ENCODE measurements around the gene NEURL2.

NEURL2 gene

DNA sequence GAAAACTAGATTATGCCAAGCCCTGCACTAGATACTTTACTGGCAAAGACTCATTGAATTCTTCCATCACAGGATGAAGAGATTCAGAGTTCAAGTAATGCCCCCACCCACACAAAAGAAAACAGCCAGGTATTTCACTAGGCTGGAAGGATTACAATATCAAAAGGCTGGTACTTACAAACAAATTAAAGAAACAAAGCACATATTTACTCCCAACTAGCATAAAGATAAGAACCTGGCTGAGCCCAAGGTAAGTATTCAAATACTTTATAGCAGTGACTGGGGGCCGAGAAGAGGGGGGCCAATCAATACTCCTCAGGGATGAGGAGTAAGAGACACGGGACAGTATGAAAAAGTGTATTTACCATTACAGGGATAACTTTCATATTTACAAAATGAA lies 37.5 kb downstream of the NEURL2 start:
- no peak for DNase-seq (ENCODE audit: low read depth, low spot score)

DNA sequence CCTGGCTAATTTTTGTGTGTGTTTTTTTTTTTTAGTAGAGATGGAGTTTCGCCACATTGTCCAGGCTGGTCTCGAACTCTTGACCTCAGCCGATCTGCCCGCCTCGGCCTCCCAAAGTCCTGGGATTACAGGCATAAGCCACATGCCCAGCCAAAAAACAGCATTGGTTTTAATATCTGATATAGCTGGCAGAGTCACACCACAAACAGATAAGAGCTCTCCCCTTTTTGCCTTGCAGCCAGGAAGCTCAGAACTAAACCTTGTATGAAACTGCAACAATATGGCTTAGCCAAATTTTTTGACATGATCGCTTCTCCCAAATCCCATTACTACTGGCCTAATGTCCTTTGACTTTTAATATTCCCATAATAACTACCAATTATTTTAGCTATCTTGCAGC lies 38.7 kb downstream of the NEURL2 start:
- DNase-seq (ENCODE audit: low read depth, low spot score): no peak
- no peak overlapping the region for H3K4me3 ChIP-seq (ENCODE audit: low read depth, low read length)
- TF ChIP-seq, protein P1, sequence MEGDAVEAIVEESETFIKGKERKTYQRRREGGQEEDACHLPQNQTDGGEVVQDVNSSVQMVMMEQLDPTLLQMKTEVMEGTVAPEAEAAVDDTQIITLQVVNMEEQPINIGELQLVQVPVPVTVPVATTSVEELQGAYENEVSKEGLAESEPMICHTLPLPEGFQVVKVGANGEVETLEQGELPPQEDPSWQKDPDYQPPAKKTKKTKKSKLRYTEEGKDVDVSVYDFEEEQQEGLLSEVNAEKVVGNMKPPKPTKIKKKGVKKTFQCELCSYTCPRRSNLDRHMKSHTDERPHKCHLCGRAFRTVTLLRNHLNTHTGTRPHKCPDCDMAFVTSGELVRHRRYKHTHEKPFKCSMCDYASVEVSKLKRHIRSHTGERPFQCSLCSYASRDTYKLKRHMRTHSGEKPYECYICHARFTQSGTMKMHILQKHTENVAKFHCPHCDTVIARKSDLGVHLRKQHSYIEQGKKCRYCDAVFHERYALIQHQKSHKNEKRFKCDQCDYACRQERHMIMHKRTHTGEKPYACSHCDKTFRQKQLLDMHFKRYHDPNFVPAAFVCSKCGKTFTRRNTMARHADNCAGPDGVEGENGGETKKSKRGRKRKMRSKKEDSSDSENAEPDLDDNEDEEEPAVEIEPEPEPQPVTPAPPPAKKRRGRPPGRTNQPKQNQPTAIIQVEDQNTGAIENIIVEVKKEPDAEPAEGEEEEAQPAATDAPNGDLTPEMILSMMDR (IDR thresholded peaks at IDR 0.05; ENCODE audit: insufficient read depth, low read length, missing control alignments): no peak
- ChIA-PET POLR2A (interaction anchor here (0.7 to 1.3 kb wide), 2 partner anchors 11 to 12 kb away, joined by 3 to 4 read pairs; no protein-coding TSS in a partner anchor), CTCF (interaction anchor here (0.9 to 1.1 kb wide), 2 partner anchors 18 to 28 kb away, joined by 3 read pairs; no protein-coding TSS in a partner anchor)

More for the DNA sequence above, 37.5 kb downstream of the NEURL2 start:
- ChIA-PET POLR2A (no interaction called here), CTCF (interaction anchor here (0.9 kb wide), 1 partner anchor 19 kb away, joined by 3 read pairs; no protein-coding TSS in a partner anchor)
- H3K4me3 ChIP-seq (ENCODE audit: low read depth, low read length): no peak overlapping the region
- TF ChIP-seq, protein P1 (IDR thresholded peaks at IDR 0.05; ENCODE audit: insufficient read depth, low read length, missing control alignments): no peak

DNA sequence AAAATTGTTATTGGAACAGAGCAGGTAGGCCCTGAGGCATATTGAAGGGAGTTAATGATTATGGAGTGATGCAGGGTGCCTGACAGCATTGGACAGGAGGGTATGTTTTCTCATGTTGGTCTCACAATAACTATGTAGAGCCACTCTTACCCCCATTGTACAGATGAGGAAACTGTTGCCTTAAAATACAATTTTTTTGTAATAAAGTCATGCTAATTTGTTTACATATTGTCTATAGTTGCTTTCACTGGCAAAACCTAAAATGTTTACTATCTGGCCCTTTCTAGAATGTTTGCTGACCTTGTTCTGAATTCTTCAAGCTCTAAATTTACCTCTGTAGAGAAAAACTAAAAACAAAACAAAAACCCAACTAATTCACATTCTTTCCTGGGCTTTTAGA lies 39.5 kb downstream of the NEURL2 start:
- no peak for DNase-seq (ENCODE audit: low read depth, low spot score)
- no peak overlapping the region for H3K4me3 ChIP-seq (ENCODE audit: low read depth, low read length)
- TF ChIP-seq, protein P1 (IDR thresholded peaks at IDR 0.05; ENCODE audit: insufficient read depth, low read length, missing control alignments): no peak
- POLR2A ChIA-PET: interaction anchor here (1.3 kb wide), 1 partner anchor 10 kb away, joined by 3 read pairs; no protein-coding TSS in a partner anchor
- CTCF ChIA-PET: interaction anchor here (0.6 to 1.6 kb wide), 3 partner anchors 11 to 53 kb away, joined by 3 to 4 read pairs (median 3); no protein-coding TSS in a partner anchor

DNA sequence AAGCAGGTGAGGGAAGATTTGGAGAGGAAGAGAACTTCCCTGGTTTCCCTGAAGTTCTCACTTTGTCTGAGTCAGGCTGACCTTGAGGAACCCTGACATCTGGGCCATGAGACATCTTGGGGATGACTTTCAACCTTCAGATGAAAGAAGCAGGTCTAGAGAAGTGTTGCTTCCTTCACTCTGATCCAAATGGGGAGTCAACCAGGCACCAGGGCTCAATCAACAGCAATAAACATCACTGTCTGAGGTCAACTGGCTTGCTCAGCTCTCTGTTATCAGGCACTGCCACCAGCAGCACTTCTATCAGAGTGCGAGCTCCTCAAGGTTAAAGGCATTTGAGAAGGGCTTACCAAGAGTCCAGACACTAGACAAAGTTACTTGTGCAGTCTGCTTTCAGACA lies 40.1 kb downstream of the NEURL2 start:
- ChIA-PET CTCF (interaction anchor here (1.1 to 1.6 kb wide), 2 partner anchors 27 to 52 kb away, joined by 3 read pairs; no protein-coding TSS in a partner anchor), POLR2A (interaction anchor here (1.3 kb wide), 1 partner anchor 9 kb away, joined by 3 read pairs; no protein-coding TSS in a partner anchor)
- H3K4me3 ChIP-seq (ENCODE audit: low read depth, low read length): no peak overlapping the region
- no peak for DNase-seq (ENCODE audit: low read depth, low spot score)
- TF ChIP-seq, protein P1 (IDR thresholded peaks at IDR 0.05; ENCODE audit: insufficient read depth, low read length, missing control alignments): no peak

DNA sequence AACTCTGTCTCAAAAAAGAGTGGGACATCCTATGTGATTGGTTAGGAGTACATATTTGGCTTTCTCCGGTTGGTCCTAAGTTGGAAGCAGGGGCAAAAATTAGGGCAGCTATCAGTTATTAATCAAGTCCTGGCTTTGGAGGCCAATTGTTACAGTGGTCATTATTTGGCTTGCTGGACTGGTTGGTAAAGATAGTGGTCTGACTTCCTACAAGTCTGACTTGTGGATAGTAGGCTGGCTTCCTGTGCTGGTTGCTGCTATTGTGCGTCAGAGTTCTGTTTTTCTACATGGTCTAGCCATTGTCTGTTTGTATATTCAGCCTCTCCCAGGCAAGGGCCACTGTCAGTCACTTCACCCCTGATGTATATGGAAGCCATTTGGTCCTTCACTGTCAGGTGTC lies 40.8 kb downstream of the NEURL2 start:
- no peak overlapping the region for H3K4me3 ChIP-seq (ENCODE audit: low read depth, low read length)
- TF ChIP-seq, protein P1 (IDR thresholded peaks at IDR 0.05; ENCODE audit: insufficient read depth, low read length, missing control alignments): no peak
- CTCF ChIA-PET: interaction anchor here (1.1 kb wide), 2 partner anchors 23 to 40 kb away, joined by 3 read pairs; partner anchors contain the start of genes CTSA and NEURL2
- POLR2A ChIA-PET: interaction anchor here (0.9 kb wide), 1 partner anchor 31 kb away, joined by 3 read pairs; the partner anchor contains the start of gene ZSWIM1
- DNase-seq (ENCODE audit: low read depth, low spot score): no peak

DNA sequence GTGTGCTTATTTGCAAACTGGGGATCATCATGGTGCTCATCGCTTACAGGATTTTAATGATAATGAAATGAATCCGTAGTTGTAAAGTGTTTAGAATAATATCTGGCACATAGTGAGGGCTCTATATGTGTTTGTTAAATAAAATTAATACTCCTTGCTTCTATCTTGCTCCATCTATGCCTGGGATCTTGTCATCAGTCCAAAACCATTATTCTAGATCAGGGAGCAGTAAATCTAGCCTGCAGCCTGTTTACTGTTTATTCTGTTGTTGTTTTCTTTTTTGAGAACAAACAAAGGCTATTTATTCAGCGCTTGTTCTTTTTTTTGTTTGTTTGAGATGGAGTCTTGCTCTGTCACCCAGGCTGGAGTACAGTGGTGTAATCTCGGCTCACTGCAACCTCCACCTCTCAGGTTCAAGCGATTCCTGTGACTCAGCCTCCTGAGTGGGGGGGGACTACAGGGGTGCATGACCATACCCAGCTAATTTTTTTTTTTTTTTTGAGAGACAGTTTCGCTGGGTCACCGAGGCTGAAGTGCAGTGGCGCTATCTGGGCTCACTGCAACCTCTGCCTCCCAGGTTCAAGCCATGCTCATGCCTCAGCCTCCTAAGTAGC lies 41.9 kb downstream of the NEURL2 start:
- TF ChIP-seq, protein P1 (IDR thresholded peaks at IDR 0.05; ENCODE audit: insufficient read depth, low read length, missing control alignments): no peak
- POLR2A ChIA-PET: interaction anchor here (0.9 kb wide), 1 partner anchor 32 kb away, joined by 3 read pairs; the partner anchor contains the start of gene ZSWIM1
- H3K4me3 ChIP-seq (ENCODE audit: low read depth, low read length): no peak overlapping the region
- CTCF ChIA-PET: interaction anchor here (1.1 kb wide), 1 partner anchor 42 kb away, joined by 3 read pairs; the partner anchor contains the start of genes CTSA and NEURL2
- DNase-seq (ENCODE audit: low read depth, low spot score): no peak
